Urinary bladder (tissue), 4 donors: ENCODE results near the gene BNIP1. TPM values are rescaled to one million over a fixed set of nuclear protein-coding genes. Genes with fewer than 3 reads are reported as not detected.
"Not testable (repeated sequence)": the region's sequence is repeated elsewhere in the genome, so short reads cannot be mapped to it uniquely, and the experiment has no call there.

Experiments used
- DNase-seq: peaks from one replicate; pipeline ENCODE4 v3.0.0-alpha.2; 2015; ENCODE audit errors: extremely low spot score
- H3K27ac ChIP-seq: one replicate; pipeline ENCODE4 v1.5.1; 2013; ENCODE audit warnings: low read depth, mild to moderate bottlenecking, moderate library complexity
- H3K36me3 ChIP-seq: one replicate; pipeline ENCODE4 v1.6.1; 2013; ENCODE audit warnings: mild to moderate bottlenecking, moderate library complexity; ENCODE audit not compliant: insufficient read depth
- H3K4me1 ChIP-seq: one replicate; pipeline ENCODE4 v1.6.1; 2013; ENCODE audit warnings: mild to moderate bottlenecking, moderate library complexity; ENCODE audit not compliant: insufficient read depth
- H3K4me3 ChIP-seq: one replicate; pipeline ENCODE4 v1.5.1; 2013; ENCODE audit warnings: low read depth, low read length
- WGBS: extraction: QIAGEN DNeasy Blood & Tissue Kit; methylation state at CpG from one replicate; pipeline ENCODE4 v1.1.7; 2013; 5-methylcytosine and 5-hydroxymethylcytosine counted together
- polyA plus RNA-seq: library from polyadenylated mRNA; stranded (reverse); fragments of 200-250 nt; gene quantifications from one replicate; pipeline ENCODE4 v1.2.3, GENCODE V29; 2013
- total RNA-seq: library from RNA; depleted of rRNA; stranded (reverse); fragments of >200 nt; gene quantifications from one replicate; pipeline ENCODE4 v1.2.3, GENCODE V29; 2014
- donor health status: healthy with polysubstance abuse.
- donor health status: healthy.

The BNIP1 gene
- total and polyA plus RNA-seq, 2 donors = 9.5 to 15.1 TPM

DNA sequence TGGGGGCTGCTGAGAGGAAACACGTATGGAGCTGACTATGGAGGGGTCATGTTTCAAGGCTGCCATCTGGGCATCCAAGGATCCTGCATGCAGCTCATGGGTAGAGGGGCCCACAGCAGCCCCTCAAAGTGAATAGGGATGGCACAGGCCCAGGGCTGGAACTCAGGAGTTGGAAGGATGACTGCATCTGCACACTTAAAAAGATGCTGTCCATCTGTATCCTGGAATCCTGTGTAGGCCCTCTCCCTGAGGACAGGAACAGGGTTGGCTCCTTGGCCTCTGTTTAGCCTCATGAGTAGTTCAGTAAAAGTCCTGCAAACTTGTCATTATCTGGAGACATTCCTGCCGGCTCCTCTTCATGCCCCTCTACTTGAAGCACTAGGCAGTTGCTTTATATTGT is 4.0 kb downstream of the BNIP1 start:
- H3K4me3 ChIP-seq = no peak overlapping the region
- DNase-seq = no peak
- H3K36me3 ChIP-seq = no peaks in the 10 kb centered on the region
- no peak overlapping the region for H3K27ac ChIP-seq
- 57% methylated on average over 2 of the region's 2 CpGs for WGBS
- H3K4me1 ChIP-seq = no peaks in the 10 kb centered on the region

DNA sequence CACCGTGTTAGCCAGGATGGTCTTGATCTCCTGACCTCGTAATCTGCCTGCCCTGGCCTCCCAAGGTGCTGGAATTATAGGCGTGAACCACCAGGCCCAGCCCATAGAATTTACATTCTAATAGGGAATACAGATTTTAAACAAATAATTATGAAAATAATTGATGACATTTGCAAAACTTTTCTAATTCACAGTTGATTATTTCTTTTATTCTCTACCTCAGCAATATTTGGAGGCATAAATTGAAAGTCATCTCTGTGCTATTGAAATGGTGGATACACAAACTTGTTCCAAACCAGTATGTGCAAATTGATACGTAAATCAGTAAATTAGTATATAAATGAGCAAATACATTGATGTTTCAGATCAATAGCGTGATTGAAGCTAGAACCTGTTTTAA is 8.2 kb downstream of the BNIP1 start:
- peaks cover 2% of the 10 kb centered on the region for H3K36me3 ChIP-seq
- no peaks in the 10 kb centered on the region for H3K4me1 ChIP-seq
- DNase-seq = no peak
- no peak overlapping the region for H3K27ac ChIP-seq
- no peak overlapping the region for H3K4me3 ChIP-seq
- 94% methylated on average over 5 of the region's 5 CpGs for WGBS

DNA sequence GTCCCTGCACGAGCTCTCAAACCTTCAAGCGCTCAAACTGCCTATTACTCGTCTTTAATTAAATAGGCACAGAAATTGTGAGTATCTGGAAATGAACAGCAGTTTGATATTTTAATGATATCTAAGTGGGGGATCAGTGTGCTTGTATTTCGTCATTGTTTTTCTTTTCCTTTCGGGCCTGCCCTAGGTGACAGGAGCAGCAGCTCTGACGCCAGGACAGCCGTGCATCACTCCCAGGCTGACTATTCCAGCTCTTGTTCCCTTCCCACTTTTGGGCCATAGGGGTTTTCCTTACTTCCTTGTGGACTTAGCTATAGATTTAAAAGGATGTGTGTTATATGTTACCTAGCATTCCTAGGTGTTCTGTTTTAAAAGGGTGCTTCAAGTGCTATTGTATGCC is 9.5 kb downstream of the BNIP1 start:
- H3K4me3 ChIP-seq = no peak overlapping the region
- H3K4me1 ChIP-seq = no peaks in the 10 kb centered on the region
- DNase-seq = no peak
- peaks cover 2% of the 10 kb centered on the region for H3K36me3 ChIP-seq
- H3K27ac ChIP-seq = no peak overlapping the region
- whole genome bisulfite sequencing = 80% methylated on average over 7 of the region's 7 CpGs

DNA sequence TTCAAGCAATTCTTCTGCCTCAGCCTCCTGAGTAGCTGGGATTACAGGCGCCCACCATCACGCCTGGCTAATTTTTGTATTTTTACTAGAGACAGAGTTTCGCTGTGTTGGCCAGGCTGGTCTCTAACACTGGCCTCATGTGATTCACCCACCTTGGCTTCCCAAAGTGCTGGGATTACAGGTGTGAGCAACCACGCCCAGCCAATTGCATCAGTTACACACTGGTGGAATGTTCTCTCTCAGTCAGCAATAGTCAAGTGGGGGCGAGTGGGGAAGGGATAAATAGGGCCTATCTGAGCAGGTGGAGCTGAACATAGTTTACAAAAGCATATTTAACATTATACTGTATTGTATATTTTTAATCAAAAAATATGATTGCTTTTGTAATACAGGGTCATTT is 10.3 kb downstream of the BNIP1 start:
- not testable (repeated sequence) for H3K4me3 ChIP-seq, H3K36me3 ChIP-seq, H3K27ac ChIP-seq, DNase-seq, H3K4me1 ChIP-seq
- WGBS = 96% methylated on average over 5 of the region's 5 CpGs

DNA sequence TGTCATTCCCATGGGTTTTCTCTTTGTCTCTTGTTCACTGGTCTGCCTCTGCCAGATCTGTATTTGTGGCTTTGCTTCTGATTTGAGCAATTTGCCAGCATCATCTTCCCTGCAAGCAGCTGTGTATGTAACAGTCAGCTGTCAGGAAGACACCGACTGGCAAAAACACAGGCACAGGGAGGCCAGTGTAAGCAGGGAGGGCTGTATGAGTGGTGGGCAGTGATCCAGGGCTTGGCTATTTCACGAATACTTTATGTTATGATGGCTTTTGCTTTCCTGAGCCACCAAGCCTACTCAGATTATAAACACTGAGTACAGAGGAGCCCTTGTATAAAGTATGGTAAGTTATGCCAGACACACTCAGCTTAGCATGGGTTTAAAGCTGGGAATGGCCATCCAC is 11.6 kb downstream of the BNIP1 start:
- H3K36me3 ChIP-seq = peaks cover 4% of the 10 kb centered on the region
- no peak for DNase-seq
- 67% methylated on average over 2 of the region's 2 CpGs for WGBS

DNA sequence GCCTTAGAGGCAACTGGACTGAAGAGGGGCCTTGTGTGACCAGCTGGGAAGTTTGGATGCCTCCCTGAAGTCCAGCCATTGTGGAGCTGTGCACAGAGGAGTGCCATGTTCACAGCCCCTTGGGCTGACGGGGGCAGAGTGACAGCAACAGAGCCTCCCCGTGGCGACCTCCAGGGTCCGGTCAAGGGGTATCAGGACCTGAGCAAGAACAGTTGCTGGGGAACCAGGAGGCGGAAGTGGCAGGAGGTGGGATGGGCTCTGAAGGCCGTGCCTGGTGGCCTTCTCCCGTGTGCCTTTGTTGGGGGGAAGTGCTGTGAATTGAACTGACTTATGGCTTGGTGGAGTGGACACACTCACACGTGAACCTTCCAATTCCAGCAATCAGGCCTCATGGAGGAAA is 14.0 kb downstream of the BNIP1 start:
- no peaks in the 10 kb centered on the region for H3K4me1 ChIP-seq
- H3K36me3 ChIP-seq = peaks cover 4% of the 10 kb centered on the region
- H3K4me3 ChIP-seq = no peak overlapping the region
- 92% methylated on average over 8 of the region's 8 CpGs for WGBS
- no peak for DNase-seq
- no peak overlapping the region for H3K27ac ChIP-seq

More for the DNA sequence above, 11.6 kb downstream of the BNIP1 start:
- Histone ChIP-seq H3K27ac (no peak overlapping the region), H3K4me3 (no peak overlapping the region), H3K4me1 (no peaks in the 10 kb centered on the region)

DNA sequence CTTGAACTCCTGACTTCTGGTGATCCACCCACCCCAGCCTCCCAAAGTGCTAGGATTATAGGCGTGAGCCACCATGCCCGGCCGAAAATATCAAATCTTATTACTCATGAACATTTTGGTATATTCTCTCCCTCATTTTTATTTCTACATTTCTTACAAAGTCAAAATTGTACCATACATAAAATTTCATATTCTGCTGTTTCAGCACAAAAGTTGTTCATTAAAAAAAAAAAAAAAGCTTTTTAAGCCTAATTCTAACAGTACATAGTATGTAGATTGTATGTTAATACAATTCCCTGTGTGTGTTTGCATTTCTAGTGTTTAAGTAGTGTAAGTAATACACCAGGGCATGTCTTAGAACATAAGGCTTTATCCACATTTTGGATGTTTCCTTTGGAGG is 14.9 kb downstream of the BNIP1 start:
- Histone ChIP-seq H3K27ac (no peak overlapping the region), H3K36me3 (peaks cover 4% of the 10 kb centered on the region), H3K4me1 (no peaks in the 10 kb centered on the region), H3K4me3 (no peak overlapping the region)
- 97% methylated on average over 3 of the region's 3 CpGs for whole genome bisulfite sequencing
- DNase-seq = no peak

DNA sequence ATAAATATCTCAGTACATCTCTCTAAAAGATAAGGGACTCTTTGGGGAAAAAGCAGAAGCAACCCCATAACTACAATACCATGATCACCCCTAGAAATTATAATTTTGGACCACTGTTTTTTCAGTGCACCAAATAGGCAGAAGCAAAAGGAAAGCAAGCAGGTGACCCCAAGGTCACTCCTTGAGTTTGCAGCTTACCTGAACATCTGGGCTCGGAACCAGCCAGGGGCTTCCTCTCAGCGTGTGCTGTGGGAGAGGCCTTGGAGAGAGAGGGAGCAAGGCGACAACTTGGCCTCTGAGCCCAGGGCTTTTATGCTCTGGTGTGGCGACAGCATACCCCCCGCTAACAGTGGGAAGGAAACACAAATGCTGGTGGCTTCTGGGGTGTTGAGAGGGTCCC is 16.8 kb downstream of the BNIP1 start:
- H3K36me3 ChIP-seq = peaks cover 2% of the 10 kb centered on the region
- no peaks in the 10 kb centered on the region for H3K4me1 ChIP-seq
- no peak for DNase-seq
- 88% methylated on average over 5 of the region's 5 CpGs for WGBS
- no peak overlapping the region for H3K27ac ChIP-seq
- no peak overlapping the region for H3K4me3 ChIP-seq

DNA sequence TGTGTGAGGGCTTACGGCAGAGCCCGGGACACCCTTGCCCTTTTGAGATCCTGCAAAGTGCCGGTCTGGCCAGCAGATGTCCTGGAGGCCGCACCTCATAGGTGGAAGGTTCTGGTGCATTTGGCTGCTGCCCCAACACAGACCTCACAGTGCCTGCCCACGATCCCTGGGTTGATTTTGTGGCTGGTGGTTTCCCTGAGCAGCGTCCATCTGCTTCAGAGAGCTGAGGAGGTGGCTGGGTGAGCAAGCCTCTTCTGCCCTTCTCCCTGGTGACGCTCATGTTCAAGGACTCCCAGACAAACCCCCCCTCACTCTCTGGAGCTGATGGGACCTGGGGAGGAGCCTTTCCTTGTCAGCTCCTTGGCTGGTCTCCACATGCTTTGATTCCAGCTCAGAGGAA is 18.9 kb downstream of the BNIP1 start:
- no peak for DNase-seq
- Histone ChIP-seq H3K27ac (no peak overlapping the region), H3K4me3 (no peak overlapping the region), H3K36me3 (peaks cover 2% of the 10 kb centered on the region), H3K4me1 (no peaks in the 10 kb centered on the region)
- 65% methylated on average over 7 of the region's 7 CpGs for WGBS

DNA sequence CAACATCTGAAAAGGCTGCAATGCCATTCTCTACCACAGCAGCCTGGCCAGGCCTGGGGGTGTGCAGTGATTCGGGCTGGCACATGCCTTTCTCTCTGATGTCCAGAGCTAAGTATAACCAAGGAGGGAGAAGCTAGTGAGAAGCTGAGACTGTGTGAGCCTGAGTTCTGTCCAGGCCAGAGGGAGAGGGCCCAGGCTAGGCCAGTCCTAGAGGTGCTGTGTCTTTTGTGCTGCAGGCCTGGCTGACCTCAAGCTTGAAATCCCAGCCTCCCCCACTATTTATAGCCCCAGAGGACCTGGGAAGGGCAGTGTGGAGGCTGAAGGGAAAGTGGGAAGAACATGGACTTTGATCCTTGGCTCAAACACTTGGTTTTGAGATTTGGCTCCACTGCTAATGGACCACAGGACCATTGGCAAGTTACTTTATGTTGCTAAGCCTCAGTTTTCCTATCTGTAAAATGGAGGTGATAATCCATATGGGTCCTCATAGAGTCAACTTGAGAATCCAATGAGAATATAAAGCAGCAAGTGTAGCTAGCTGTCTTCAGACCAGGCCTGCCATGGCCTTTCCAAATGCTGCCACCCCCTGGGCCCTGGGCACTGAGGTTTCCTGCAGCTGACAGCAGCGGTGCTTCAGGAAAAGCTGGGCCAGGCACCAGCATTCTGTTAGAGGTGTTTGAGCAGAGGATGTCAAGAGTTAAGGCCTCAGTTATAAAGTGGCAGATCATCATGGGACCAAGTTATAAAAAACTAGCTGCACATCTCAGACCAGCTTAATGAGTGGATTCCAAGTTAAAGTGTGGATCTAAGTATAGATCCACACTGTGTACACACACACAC is 21.1 kb downstream of the BNIP1 start:
- DNase-seq = no peak

DNA sequence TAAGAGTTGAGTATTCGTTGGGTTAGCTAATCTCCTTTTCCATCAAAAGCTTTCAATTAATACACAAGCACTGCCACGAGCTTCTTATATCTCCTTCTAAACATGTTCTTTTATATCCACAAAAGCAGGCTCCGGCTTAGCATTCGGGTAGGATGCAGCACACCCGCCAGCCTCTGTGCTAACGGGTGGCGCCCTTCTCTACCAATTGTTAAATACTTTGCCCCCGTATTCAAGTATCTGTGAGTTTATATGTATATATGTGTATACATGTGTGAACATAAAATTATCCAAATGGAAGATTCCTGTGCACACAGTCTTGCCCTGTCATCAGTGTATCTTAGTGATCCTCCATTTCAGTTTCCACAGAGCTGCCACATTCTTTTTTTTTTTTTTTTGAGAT is 27.8 kb downstream of the BNIP1 start:
- DNase-seq = no peak
- Histone ChIP-seq H3K36me3 (no peaks in the 10 kb centered on the region), H3K4me1 (no peaks in the 10 kb centered on the region), H3K4me3 (no peak overlapping the region), H3K27ac (no peak overlapping the region)
- WGBS = 82% methylated on average over 8 of the region's 8 CpGs

More for the DNA sequence above, 21.1 kb downstream of the BNIP1 start:
- WGBS = 88% methylated on average over 2 of the region's 2 CpGs
- Histone ChIP-seq H3K36me3 (peaks cover 1% of the 10 kb centered on the region), H3K4me3 (no peak overlapping the region), H3K27ac (no peak overlapping the region), H3K4me1 (no peaks in the 10 kb centered on the region)

DNA sequence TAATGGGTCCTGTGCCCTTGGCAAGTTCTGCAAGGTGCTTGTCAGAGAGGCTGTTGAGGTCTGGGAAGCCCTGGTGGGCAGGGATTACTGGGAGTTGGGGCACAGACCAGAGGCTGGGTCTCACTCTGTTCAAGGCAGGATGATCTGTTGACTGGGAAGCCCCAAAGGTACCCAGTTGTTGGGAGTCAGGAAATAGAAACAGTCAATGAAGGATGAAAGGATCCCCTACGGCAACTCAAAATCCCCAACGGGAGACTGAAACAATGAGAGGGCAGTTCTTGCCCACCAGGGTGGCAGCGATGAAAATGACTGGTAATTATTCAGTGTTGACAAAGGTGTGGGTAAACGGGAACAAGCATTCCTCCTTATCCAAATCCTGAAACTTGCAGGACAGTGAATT is 31.2 kb downstream of the BNIP1 start:
- Histone ChIP-seq H3K36me3 (no peaks in the 10 kb centered on the region), H3K4me3 (no peak overlapping the region), H3K27ac (no peak overlapping the region), H3K4me1 (no peaks in the 10 kb centered on the region)
- 54% methylated on average over 4 of the region's 4 CpGs for WGBS
- DNase-seq = no peak

DNA sequence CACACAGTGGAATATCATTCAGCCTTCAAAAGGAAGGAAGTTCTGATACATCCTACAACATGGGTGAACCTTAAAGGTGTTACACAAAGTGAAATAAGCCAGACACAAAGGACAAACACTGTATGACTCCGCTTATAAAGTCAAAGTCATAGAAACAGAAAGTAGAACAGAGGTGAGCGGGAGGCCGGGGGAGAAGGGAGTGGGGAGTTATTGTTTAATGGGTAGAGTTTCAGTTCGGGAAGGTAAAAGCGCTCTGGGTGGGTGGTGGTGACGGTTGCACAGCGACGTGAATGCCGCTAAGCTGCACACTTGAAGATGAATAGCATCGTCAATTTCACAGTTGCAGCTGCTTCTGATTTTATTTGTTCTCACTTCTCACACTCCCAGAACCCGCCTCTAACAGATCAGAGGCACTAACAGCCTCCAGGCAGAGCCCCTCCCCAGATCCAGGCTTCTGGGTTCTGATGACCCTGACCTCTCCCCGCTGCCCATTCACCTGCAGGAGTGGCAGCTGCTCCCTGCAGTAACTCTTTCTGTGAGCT is 34.1 kb downstream of the BNIP1 start:
- DNase-seq = no peak
- Histone ChIP-seq H3K4me1 (no peaks in the 10 kb centered on the region), H3K36me3 (no peaks in the 10 kb centered on the region), H3K4me3 (no peak overlapping the region), H3K27ac (no peak overlapping the region)
- 84% methylated on average over 12 of the region's 12 CpGs for WGBS

DNA sequence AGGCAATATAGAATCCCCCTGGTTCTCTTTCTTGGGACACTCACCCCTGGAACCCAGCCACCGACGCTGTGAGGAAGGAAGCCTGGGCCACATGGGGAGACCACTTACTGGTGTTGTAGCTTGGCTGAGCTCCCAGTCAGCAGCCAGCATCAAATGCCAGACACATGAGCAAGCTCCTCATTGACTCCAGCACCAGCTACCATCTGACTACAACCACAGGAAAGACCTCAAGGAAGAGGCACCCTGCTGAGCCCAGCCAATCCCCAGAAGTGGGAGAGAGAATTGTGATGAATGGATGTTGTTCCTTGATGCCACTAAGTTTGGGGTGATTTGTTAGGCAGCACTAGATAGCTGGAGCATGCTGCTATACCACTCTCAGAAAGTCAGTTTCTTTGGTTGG is 36.0 kb downstream of the BNIP1 start:
- Histone ChIP-seq H3K36me3 (no peaks in the 10 kb centered on the region), H3K27ac (no peak overlapping the region), H3K4me1 (no peaks in the 10 kb centered on the region), H3K4me3 (no peak overlapping the region)
- no peak for DNase-seq
- WGBS = 85% methylated on average over 2 of the region's 2 CpGs
